NK-92 (cell line): ENCODE results near the gene MIS18A.

Source experiments
- DNase-seq: peaks from one replicate; lab custom pipeline; 2025; ENCODE audit not compliant: unreplicated experiment; lab: John Stamatoyannopoulos, UW

The MIS18A gene

DNA sequence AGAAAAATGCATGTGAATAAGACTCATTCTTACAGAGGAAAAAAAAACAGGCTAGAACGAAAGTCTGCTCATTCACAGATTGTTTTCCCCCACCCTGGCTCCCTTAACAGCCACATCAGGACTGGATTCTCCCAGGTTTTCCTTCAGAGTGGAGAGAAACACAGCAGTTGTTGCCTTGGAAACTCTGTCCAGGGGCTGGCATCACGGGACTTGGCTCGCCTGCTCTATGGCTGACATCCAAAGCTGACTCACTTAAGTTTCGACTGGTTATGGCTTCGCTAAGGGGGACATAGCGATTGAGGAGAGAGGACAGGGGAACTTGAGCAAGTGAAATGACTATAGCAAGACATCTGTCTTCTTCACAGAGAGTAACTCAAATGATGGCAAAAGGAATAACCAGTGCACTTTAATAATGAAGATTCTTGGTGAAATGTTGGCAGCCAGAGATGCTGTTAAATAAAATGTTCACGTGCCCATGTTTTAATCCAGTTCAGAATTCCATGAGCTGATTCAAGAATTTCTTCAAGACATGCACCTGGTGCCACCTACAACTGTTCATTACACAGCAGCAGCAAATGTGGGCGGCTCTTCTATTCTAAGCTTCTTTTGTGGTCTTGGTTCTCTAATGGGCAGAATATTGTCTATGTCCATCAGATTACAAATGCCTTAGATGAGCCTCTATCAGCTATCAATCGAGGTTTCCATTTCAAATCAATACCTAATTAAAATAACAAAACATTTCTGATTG, 21.8 kb downstream of the MIS18A start:
- no peak for DNase-seq

DNA sequence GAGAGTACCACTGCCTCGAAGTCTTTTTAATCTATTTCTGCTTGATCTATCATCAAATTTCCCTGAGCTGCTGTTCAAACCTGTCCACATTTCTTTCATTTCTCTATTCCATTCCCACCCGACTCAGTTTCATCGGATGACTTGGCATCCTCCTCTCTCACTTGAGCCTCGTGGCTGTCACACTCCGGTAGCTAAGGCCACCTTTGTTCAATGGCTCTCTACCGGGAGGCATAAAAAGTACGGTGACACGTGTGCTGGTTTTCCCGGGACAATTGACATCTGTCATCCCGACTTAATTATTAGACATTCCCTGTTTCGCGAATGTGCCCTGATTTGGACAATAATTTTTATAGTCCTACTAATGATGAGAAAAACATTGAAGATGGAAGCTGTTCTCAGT, 22.6 kb downstream of the MIS18A start:
- no peak for DNase-seq

DNA sequence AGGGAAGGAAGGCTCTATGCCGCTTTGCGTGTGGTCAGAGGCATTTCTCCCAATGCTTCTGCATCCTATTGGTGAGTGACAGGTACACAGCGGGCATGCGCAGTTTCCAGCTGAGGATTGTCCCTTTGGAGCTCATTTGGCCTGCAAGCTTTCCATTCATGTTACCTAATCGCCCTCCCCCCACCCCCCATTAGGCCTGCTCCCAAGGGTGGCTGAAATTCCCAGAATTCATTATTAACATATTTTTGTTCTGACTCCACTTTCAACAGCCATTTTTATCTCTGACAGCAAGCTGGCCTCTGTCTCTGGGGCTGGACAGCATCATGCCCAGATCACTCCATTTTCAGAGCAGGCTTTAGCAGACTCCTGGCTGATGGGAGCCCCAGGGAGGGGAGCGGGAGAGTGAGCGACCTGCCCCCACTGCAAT, 25.6 kb downstream of the MIS18A start:
- no peak for DNase-seq

DNA sequence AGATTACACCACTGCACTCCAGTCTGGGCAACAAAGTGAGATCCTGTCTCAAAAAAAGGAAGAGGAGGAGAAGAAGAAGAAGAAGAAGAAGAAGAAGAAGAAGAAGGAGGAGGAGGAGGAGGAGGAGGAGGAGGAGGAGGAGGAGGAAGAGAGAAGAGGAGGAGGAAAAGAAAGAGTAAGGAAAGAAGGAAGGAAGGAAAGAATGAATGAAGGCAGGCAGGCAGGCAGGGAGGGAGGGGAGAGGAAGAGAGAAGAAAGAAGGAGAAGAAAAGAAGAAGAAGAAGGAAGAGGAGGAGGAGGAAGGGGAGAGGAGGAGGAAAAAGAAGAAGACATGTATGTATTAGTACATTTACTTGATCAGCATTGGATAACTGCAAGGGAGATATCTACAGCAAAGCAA, 26.7 kb downstream of the MIS18A start:
- DNase-seq = no peak

DNA sequence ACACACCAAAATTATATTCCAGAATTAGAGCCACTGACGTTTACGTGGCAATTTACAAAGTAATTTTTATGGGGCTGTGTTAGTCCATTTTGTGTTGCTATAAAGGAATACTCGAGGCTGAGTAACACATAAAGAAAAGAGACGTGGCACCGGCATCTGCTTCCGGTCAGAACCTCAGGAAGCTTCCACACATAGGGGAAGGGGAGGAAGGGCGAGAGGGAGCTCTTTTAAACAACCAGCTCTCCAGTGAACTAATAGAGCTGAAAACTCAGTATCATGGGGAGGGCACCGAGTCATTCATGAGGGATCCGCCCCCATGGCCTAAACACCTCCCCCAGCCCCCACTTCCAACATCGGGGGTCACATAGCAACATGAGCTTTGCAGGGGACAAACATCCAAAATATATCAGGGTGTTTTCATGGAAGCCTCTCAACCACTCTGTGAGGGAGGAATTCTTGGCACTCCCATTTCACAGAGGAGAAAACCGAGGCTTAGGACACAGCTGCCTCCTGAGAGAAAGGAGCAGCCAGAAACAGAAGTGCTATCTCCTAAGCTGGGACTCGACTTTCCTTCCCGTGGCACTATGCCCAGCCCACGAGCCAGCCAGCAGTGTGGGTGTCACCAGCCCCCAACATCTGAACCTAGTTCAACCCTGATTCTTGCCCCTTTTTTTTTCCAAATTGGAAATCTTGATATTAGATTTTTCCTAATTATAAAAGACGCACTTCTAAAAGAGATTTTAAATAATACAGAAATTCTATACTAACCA, 29.2 kb downstream of the MIS18A start:
- DNase-seq = no peak

DNA sequence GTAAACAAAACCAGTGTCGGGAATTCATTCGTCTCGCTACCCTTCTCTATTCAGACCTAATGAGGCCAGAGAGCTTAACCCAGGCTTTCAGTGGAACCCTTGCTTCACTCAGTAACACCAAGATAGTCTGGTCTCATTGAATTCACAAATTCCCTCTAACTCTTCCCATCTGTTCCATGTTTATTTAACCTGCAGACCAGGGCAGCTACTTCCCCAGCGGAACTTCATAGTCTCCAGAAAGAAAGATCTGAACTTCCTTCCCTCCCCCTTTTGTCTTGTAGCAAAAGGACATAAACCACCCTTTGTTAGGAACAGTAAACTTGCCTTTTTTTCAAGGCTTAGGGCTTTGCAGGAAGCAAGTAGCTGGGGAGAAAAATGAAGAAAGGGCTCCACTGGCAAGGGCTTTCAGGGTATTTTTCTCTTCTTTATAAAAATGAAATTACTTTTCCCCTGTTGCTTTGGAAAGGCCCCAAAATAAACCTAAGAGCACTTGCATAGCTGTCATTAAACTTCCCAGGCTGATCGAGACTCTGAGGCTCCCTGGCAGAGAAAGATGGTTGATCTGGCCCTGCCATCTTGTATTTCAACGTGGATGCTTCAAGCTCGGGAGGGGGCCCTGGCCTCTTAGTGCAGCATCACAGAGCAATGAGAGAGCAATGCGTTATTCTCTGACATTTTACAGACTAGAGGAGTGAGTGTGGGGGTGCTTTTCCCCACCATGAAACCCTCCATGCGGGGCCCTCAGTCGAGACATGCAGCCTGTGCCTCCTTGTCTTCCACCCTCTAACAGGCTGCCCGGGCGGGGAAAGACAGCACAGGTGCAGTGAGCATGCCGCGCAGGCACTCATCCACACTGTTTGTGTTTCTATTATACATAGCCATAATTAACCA, 30.0 kb downstream of the MIS18A start:
- DNase-seq = no peak

DNA sequence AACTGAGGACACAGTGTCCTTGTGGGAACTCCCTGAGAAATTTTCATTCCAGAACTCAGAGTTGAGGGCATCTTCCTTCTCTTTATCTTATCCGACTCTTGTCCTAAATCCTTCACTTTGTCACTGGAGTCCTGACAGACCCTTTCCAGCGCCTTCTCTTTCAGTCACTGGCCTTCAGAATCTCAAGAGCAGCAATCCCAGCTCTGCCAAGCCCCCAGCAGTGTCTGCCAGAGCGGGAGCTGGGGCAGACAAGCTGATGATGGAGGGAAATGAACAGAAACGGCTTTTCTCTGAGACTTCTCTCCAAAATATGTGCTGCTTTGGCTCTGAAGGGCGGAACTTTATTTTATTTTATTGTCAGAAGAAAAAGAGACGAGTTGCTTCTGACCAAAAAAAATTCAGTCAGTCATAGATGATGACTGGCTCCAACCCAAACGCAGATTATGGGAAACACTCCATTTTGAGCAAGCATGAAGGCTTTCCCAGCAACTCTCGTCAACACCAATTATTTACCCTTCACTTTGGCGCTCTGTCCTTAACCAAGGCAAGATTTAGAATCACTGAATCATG, 32.2 kb downstream of the MIS18A start:
- no peak for DNase-seq

DNA sequence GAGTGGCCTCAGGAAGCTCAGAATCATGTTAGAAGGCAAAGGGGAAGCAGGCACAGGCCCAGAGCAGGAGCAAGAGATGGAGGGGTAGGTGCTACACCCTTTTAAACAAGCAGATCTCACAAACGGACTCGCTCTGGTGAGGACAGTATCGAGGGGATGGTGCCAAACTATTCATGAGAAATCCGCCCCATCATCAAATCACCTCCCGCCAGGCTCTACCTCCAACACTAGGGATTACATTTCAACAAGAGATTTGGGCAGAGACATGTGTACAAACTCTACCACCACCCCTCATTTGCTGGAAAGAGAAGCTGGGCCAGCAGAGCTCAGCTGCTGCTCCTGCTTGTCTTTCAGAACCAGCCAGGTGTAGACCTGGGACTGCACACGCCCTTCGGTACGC, 32.9 kb downstream of the MIS18A start:
- no peak for DNase-seq

DNA sequence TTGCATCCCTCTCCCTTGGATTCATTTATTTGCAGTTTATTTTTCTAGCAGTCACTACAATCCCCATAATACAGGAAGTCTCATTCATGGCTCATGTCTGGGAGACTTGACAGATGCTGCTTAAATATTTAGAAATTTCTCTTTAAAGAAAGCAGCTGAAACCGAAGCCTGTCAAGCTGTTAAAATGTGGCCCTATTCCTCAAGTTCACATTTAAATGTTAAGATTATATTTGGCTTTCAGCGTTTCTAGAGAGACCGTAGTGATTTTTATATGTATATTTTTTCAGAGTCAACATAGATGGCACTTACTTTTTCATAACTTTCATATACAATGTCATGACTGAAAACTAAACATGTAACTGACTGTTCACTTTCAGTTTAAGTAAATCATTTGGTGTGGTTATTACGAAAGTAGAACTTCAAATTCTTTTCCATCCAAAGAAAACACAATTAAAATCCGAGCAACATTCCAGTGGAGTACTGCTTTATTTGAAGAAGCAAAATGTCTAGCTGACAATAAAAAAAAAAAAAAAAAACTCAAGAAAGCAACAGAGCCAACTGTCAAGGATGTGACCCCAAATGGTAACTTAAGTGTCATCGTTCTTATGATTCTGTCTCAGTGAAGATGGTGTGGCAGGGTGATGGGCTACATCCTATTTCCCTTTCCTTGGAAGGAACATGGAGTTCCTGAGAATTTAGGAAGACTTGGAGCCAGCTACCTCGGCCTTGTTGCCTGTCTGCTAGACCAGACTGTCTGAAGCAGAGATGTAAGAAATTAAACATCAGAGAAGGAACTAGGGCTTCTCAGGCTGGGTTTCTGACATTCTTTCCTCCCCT, 37.8 kb downstream of the MIS18A start:
- DNase-seq = no peak

DNA sequence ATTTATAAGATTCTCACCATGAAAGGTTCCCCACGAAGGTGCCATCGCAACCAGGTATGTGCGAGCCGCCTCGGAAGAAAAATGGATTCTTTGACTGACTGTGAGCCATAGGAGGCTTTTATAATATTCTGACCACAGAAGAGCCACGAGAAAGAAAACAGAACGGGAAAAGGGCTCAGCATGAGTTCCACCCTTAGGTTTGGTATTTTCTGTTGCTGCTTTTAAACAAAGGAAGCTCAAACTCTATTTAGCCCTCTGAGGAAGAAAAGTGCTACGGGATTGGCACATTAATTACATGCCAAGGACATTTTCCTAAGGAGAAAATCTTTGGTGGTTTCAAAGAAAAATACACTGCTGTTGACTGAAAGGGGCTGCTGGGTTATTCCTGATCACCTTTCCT, 39.3 kb downstream of the MIS18A start:
- DNase-seq = no peak

DNA sequence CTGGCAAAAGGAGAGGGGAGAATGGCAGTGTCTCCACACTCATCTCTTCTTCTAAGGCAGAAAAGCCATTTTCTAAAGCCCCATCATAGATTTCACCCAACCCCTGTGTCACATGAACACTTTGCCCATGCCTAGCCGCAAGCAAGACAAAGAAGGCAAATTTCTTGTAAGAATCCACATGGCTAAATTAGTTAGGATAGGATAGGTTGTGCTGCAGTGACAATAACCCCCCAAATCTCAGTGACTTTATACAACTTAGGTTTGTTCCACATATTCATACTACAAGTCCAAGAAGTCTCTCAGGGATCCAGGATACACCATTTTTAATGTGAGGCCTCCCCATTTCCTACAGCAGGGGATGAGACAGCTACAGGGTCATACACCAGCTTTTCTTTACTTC, 40.8 kb downstream of the MIS18A start:
- DNase-seq = no peak

DNA sequence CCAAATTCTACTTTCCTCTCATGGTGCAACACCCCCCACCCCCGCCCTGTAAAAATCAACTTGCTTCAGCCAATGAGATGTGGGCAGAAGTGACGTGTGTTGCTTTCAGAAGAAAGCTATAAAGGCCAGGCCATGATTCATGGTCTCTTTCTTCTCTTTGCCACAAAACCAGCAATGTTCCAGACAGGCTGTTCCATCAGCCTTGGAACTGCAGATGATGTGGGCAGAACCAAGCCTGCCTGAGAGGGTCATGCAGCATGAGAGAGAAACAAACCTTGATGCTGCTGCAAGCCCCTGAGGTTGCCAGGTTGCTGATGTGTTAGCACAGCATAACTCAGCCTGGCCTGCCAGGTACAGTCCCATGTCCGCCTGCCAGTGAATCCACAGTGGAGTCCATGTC, 41.8 kb downstream of the MIS18A start:
- no peak for DNase-seq

DNA sequence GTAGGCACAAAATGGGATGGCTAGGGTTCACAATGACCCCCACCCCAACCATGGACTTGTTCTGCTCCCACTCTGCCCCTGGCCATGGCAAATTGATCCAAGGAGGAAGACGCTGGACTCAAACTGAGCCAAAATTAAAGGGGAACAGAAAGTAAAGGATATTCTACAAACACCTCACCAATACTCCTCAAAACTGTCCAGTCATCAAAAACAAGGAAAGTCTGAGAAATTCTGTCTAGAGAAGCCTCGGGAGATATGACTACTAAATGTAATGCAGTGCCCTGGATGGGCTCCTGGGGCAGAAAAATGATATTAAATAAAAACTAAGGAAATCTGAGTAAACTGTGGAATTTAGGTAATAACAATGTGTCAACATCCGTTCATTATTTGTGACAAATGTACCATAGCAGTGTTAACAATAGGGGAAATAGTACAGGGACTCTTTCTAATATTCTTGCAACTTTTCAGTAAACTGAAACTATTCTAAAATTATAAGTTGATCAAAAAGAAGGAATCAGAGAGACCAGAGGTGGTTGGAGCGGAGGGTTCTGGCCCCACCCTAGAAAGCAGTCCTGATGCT, 45.0 kb downstream of the MIS18A start:
- DNase-seq = no peak

DNA sequence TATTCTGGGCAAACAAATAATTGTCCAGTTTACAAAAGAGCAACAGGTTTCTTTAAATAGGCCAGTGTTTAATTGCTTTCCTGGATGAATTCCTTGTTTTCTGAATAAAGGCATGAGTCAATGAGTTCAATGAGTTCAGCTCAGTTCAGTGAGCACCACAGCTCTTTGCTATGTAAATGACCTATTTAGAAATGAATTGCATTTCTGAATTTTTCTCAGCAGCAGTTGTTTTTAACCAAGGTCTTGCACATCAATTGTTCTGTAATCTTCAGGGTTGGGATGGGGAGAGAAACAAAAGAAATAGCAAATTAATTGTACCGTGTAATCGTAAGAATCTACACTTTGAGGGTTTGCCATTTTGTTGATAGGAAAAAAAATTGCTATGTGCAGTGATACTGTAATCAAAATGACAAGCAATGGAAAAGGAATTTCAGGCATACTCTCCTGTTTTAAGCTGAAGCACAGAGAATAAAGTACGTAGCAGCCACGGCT, 45.7 kb downstream of the MIS18A start:
- DNase-seq = no peak

DNA sequence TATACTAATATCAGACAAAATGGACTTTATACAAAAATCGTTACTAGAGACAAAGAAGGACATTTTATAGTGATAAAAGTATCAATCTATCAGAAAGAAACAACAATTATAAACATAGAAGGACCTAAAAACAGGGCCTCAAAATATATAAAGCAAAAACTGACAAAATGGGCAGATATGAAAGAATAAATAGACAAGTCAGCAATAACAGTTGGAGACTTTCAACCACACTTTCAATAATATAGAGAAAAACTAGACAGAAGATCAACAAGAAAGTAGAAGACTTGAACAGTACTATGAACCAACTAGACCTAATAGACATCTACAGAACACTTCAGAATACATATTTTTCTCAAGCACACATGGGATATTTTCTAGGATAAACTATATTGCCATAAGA, 52.4 kb downstream of the MIS18A start:
- DNase-seq = no peak
